GM21447 (cell line): ENCODE measurements around the gene KIAA1755.
"Not testable (repeated sequence)": the region's sequence is repeated elsewhere in the genome, so short reads cannot be mapped to it uniquely, and the experiment has no call there.

Source experiments
- ATAC-seq: cut with Tn5 transposase; IDR thresholded peaks from one replicate; pipeline ENCODE4 v1.9.1; 2021; ENCODE audit not compliant: unreplicated experiment

KIAA1755 gene

GRCh38 chr20:38267296-38267695 lies 6.8 kb upstream of the KIAA1755 start:
- no peak for ATAC-seq

GRCh38 chr20:38266426-38266825 lies 5.9 kb upstream of the KIAA1755 start:
- no peak for ATAC-seq

DNA sequence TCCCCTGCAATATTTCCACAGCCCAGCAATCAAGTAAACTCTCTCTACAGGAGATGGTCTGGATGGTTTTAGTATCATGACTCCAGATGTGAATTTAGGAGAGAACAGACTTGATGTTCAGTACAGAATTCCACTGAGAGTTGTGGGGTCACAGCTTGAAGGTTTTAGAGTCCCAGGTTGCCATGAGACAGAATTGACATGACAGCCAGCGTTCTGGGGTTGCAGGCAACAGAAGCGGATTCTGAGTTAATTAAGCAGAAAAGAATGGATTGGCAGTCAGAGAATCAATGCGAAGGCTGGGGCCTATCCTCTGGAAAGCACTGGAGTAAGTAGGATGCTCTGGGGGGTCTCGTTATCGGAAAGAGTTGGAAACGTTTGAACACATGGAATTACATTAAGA lies 2.4 kb upstream of the KIAA1755 start:
- ATAC-seq = no peak

GRCh38 chr20:38261054-38261390 lies 487 bp upstream of the KIAA1755 start:
- no peak for ATAC-seq

GRCh38 chr20:38260025-38260377 lies 534 bp downstream of the KIAA1755 start:
- ATAC-seq = no peak

DNA sequence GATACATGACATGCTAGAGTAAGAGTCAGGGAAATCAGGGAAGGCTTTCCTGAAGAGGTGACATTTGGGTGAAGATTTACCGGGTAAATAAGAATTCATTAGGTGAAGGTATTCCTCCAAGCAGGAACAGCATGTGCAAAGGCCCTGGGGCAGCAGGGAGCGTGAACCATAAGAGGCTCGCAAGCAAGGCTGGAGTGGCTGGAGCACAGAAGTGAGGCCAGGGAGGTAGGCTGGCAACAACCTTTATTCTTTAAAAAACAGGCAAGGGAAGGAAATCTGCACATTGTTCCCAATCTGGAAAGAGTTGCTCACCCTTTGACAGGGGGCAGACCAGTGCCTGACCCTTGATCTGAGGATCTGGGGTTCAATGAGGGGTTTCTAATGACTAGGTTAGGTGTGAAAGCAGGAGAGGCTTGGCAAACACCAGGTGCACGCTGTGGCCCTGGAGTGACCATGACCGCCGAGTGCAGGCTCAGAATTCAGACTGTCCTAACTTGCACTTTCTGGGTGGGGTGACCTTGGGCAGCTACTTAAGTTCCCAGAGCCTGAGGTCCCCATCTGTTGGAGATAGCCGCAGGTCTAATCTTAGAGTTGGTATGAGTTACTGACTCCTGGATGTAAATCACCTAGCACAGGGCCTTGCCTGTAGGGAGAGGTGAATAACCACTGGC lies 1.9 kb downstream of the KIAA1755 start:
- no peak for ATAC-seq

DNA sequence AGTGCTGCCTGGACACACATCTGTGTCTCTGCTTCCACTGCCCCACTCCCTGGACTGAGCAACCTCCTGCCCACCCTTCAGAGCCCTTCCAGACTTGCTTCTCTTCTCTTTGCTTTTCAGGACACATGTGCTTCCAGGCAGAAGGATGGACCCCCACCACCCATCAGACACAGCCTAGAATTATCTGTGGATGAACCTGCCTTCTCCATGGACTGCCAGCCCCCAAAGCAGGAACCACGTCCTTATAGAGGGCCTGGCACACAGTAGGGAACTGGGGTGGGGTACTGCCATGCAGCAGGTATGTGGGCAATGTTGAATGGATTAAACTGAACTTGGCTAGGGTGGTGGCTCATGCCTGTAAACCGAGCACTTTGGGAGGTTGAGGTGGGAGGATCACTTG lies 3.6 kb downstream of the KIAA1755 start:
- no peak for ATAC-seq

GRCh38 chr20:38256021-38256420 lies 4.5 kb downstream of the KIAA1755 start:
- ATAC-seq = no peak

- ATAC-seq = no peak
These were observed 5.1 kb downstream of the KIAA1755 start for GRCh38 chr20:38255393-38255792.

DNA sequence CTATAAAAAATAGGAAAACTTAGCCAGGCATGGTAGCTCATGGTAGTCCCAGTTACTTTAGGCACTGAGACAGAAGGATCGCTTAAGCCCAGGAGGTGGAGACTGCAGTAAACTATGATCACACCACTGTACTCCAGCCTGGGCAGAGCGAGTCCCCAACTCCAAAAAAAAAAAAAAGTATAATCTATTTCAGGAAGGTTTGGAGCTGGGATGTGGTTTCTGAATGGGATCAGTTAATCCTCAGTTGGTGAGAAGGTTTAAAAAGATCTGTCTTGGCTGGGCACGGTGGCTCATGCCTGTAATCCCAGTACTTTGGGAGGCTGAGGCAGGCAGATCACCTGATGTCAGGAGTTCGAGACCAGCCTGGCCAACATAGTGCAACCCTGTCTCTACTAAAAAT lies 5.9 kb downstream of the KIAA1755 start:
- ATAC-seq = not testable (repeated sequence)

GRCh38 chr20:38253571-38253970 lies 7.0 kb downstream of the KIAA1755 start:
- no peak for ATAC-seq

GRCh38 chr20:38252292-38253288 lies 7.9 kb downstream of the KIAA1755 start:
- ATAC-seq = no peak

- ATAC-seq = not testable (repeated sequence)
These were observed 9.1 kb downstream of the KIAA1755 start for GRCh38 chr20:38251441-38251840.

- ATAC-seq = no peak
These were observed 9.9 kb downstream of the KIAA1755 start for GRCh38 chr20:38250609-38251008.

DNA sequence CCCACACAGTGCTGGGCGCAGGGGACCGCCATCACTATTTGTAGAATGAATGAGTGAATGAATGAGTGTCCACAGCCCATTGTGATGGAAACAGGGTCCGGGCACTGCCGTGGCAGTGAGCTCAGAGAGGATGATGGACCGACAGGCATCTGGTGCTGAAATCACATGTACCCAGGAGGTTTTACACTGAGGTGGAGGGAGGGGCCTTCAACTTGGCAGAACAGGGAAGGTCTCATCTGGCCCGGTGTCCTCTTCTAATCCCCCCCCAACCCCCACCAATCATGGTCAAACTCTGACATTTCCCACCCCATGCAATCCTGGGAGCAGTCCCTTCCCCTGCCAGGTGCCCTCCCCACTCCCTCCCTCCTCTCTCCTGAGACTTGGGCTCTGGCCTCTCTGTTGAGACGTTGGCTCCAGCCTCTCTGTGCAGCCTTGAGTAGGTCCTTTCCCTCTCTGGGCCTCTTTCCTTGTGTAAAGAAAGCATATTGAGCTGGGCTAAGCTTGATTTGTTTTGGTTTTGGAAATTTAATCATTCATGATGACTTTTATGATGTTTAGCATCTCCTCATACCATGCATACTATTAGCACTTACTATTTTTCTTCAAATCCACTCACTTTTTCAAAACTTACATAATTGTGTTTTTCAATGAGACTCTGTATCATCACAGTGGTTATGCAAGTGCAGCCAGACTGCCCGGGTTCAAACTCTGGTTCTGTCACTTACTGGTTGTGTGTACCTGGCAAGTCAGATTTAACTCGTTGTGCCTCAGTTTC lies 10.8 kb downstream of the KIAA1755 start:
- ATAC-seq = no peak

DNA sequence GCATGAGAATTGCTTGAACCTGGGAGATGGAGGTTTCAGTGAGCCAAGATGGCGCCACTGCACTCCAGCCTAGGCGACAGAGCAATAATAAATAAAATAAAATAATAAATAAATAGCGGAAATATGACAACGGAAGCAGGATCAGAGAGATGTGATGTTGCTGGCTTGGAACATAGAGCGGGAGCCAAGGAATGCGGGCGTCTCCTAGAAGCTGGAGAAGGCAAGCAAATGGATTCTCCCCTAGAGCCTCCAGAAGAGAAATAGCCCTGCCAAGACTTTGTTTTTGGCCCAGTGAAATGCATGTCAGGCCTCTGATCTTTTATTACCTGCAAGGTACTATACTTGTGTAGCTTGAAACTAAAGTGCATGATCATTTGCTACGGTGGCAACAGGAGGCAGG lies 12.4 kb downstream of the KIAA1755 start:
- no peak for ATAC-seq

DNA sequence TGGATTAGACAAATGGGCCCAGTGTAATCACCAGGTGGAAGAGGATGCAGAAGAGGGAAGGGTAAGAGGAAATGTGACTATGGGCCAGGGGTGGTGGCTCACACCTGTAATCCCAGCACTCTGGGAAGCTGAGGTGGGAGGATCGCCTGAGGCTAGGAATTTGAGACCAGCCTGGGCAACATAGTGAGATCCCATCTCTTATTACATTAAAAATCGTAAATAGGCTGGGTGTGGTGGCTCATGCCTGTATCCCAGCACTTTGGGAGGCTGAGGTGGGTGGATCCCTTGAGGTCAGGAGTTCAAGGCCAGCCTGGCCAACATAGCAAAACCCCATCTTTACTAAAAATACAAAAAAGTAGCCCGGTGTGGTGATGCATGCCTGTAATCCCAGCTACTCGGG lies 12.8 kb downstream of the KIAA1755 start:
- not testable (repeated sequence) for ATAC-seq

DNA sequence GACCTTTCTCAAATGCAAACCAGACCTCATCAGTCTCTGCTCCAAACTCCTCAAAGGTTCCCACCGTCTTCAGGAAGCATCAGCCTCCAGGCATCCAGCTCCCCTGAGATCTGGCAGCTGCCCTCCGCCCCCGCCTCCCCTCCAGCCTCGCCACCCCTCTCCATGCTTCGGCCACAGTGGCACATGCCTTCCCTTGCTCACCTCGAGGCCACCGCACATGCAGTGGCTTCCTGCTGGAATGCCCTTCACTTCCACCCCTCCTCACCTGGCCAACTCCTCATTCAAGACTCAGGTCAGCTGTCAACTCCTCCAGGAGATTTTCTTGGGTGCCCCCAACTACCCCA lies 13.4 kb downstream of the KIAA1755 start:
- ATAC-seq = no peak

DNA sequence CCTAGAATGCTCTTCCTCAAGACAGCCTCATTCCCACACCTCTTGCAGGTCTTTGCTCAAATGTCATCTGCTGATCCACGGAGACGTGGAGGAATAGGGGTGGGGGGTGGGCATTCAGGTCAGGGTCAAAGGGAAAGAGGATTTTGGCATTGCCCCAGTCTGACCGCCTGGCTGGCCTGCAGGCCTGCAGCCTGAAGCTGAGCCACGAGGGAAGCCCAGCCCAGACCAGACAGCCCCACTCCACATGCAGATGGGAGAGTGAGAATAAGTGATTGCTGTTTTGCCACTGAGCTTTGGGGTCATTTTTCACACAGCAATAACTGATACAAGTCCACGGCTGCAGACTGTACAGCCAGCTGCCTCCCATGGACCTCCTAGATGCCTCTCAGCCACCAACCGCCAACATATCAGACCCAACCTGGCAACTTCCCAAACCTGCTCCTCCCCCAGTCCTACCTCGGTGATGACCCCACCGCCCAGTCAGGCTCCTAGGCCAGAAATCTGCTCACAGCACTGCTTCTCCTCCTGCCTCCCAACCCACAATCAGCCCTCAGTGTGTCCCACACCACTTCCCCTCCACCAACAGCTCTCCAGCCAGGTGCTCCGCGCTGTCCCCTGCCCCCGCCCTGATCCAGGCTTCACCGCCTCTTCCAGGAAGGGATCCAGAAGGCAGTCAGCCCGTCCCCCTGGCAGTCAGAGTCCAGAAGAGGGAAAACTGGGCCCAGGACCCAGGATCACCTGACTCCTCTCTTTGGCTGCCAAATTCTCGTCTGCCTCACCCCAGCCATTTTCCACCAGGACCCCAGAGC lies 14.0 kb downstream of the KIAA1755 start:
- ATAC-seq = no peak

- no peak for ATAC-seq
These were observed 14.8 kb downstream of the KIAA1755 start for GRCh38 chr20:38245753-38246152.

- no peak for ATAC-seq
These were observed 16.9 kb downstream of the KIAA1755 start for GRCh38 chr20:38243709-38244020.
